Transverse colon (tissue), 4 donors: ENCODE results near the gene LEPROT.

Experiments used
- POLR2AphosphoS5 ChIP-seq, 3 donors: sonication (generic); formaldehyde crosslinking; IDR thresholded peaks; one replicate each; pipeline ENCODE4 v1.6.1; 2016; ENCODE audit warnings: antibody characterized with exemption in 3 of 3
- TF ChIP-seq, protein P1 (sequence below), 5 experiments: fragments of 200-600 bp in 3 of 5; fragments of 450-650 bp in 2 of 5; sonication (generic) in 3 of 5; IDR thresholded peaks; 1 replicate in 2 of 5; 2 replicates in 3 of 5; pipeline ENCODE4 v1.5.1; 2016 to 2017; ENCODE audit warnings: antibody characterized with exemption in 5 of 5, inconsistent platforms in 3 of 5, mild to moderate bottlenecking in 2 of 5, moderate library complexity in 1 of 5

DNA sequence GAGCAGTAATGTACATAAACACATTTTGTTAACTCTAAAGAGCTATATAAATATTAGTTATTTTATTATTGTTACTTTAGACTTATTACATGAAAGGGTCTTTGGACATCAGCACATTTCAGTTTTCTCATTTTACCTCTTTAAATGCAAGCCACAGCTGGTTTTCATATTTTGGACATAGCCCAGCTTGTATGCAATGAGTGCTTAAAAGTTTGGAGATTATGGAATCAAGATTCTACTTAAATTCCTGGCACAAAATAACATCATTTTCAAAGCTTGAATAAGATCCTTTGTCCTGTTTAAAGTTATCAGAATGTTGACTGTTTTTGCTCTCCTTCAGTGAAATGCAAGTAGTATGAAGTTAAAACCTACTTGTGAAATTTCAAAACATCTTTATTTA lies 15.5 kb upstream of the LEPROT start:
- TF ChIP-seq, protein P1, sequence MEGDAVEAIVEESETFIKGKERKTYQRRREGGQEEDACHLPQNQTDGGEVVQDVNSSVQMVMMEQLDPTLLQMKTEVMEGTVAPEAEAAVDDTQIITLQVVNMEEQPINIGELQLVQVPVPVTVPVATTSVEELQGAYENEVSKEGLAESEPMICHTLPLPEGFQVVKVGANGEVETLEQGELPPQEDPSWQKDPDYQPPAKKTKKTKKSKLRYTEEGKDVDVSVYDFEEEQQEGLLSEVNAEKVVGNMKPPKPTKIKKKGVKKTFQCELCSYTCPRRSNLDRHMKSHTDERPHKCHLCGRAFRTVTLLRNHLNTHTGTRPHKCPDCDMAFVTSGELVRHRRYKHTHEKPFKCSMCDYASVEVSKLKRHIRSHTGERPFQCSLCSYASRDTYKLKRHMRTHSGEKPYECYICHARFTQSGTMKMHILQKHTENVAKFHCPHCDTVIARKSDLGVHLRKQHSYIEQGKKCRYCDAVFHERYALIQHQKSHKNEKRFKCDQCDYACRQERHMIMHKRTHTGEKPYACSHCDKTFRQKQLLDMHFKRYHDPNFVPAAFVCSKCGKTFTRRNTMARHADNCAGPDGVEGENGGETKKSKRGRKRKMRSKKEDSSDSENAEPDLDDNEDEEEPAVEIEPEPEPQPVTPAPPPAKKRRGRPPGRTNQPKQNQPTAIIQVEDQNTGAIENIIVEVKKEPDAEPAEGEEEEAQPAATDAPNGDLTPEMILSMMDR (IDR thresholded peaks at IDR 0.05), result no peak
- TF ChIP-seq POLR2AphosphoS5 (IDR thresholded peaks at IDR 0.05), result no peak
